Heart right ventricle (tissue), 16 donors: ENCODE data around the gene PTRHD1. TPM values are rescaled to one million over a fixed set of nuclear protein-coding genes. Genes with fewer than 3 reads are reported as not detected.

Experiments
- ATAC-seq, 8 donors: fragments of 200-7000 bp; cut with Tn5 transposase; one replicate each; pipeline ENCODE4 v1.9.1; 2020; ENCODE audit warnings: mild to moderate bottlenecking in 8 of 8, moderate library complexity in 8 of 8, moderate number of reproducible peaks in 1 of 8
- DNase-seq, 2 donors: peaks; one replicate each; pipeline ENCODE4 v3.0.0-alpha.2; 2020
- H3K27ac ChIP-seq, 10 donors: fragments of 200-600 bp; sonication (generic) in 2 of 10; one replicate each; pipeline versions ENCODE4 v1.5.0 to v1.8.0; 2020 to 2022; ENCODE audit warnings: mild to moderate bottlenecking in 3 of 10
- H3K27me3 ChIP-seq, 7 donors: fragments of 200-600 bp; one replicate each; pipeline ENCODE4 v1.8.0; 2021 to 2022; ENCODE audit warnings: mild to moderate bottlenecking in 2 of 7
- H3K36me3 ChIP-seq, 9 donors: fragments of 200-600 bp; sonication (generic) in 1 of 9; one replicate each; pipeline versions ENCODE4 v1.5.0 to v1.8.0; 2020 to 2022; ENCODE audit warnings: mild to moderate bottlenecking in 2 of 9
- H3K4me1 ChIP-seq, 9 donors: fragments of 200-600 bp; sonication (generic) in 1 of 9; one replicate each; pipeline versions ENCODE4 v1.5.0 to v1.8.0; 2020 to 2022; ENCODE audit warnings: mild to moderate bottlenecking in 4 of 9
- H3K4me3 ChIP-seq, 10 donors: fragments of 200-600 bp; sonication (generic) in 2 of 10; one replicate each; pipeline versions ENCODE4 v1.5.0 to v1.8.0; 2020 to 2022; ENCODE audit warnings: mild to moderate bottlenecking in 7 of 10, moderate library complexity in 2 of 10
- H3K9me3 ChIP-seq, 11 donors: fragments of 200-600 bp in 10 of 11; sonication (generic) in 2 of 11; one replicate each; pipeline versions ENCODE4 v1.5.0 to v1.8.0; 2013 to 2022; ENCODE audit warnings: mild to moderate bottlenecking in 2 of 11, control low read depth in 1 of 11, moderate library complexity in 1 of 11
- CTCF ChIP-seq, 9 donors: fragments of 200-600 bp; sonication (generic) in 2 of 9; IDR thresholded peaks; one replicate each; pipeline versions ENCODE4 v1.5.0 to v1.8.0; 2021 to 2022; ENCODE audit warnings: antibody characterized with exemption in 9 of 9, mild to moderate bottlenecking in 5 of 9, moderate library complexity in 1 of 9
- WGBS, 2 donors: extraction: QIAGEN DNeasy Blood & Tissue Kit; methylation state at CpG; one replicate each; pipeline ENCODE4 v1.1.7; 2013; ENCODE audit warnings: inconsistent platforms in 1 of 2; 5-methylcytosine and 5-hydroxymethylcytosine counted together
- intact Hi-C, 10 donors: fragments of 100-400 bp; cut with DNase I; formaldehyde crosslinking; loops; one replicate each; pipeline versions ENCODE4 v1.11.1 to v1.14.2; 2022
- polyA plus RNA-seq, 2 donors: library from polyadenylated mRNA; stranded (reverse); fragments of 200-250 nt; gene quantifications; one replicate each; pipeline ENCODE4 v1.2.3, GENCODE V29; 2013
- total RNA-seq, 10 donors: library from RNA; stranded (reverse); fragmentation: NEBNext Ultra II Directional in 3 of 10; extraction: Animal tissue kit (Norgen Biotek cat#: 25700) in 3 of 10; gene quantifications; one replicate each; pipeline versions ENCODE4 v1.2.1 to v1.2.4, GENCODE V29; 2021 to 2023
- donor health status: Arrhythmogenic right ventricular cardiomyopathy.
- donor health status: ischemic (EF 13 %, LVEDD 7.1; RV severe dilation, severe dysfunction).
- donor health status: healthy with polysubstance abuse.
- donor health status: DM: no; HTN: yes; CAD: no.
- donor health status: DM: no; HTN: no; CAD: no.
- donor health status: ischemic (EF 25% LVEDD 6.9; RV normal size, moderate dysfunction).
- donor health status: ischemic (EF 25% LVEDD 5.7; RV mildly dilated, moderate dysfunction).
- donor health status: healthy.
- donor health status: DM: yes; HTN: yes; CAD: no.
- donor health status: Ischemic cardiomyopathy.
- donor health status: ischemic (EF 35%, LVEDD 5.7; RV mildly dilated, moderate dysfunction).
- donor health status: nonischemic (EF 11% LVEDD 7.7; RV severe dilation, severe dysfunction).
- donor health status: DM: yes; HTN: yes; CAD: no.
- donor health status: PGD.
- donor health status: ischemic (EF 29% LVEDD 5.4; RV normal size, mild dysfunction).
- donor health status: nonischemic (EF 23%, LVEDD 6.1; RV moderate dilation, normal function).

The PTRHD1 gene
- total and polyA plus RNA-seq, 12 donors, result 19.6 to 38.8 (median 31.4) TPM

DNA sequence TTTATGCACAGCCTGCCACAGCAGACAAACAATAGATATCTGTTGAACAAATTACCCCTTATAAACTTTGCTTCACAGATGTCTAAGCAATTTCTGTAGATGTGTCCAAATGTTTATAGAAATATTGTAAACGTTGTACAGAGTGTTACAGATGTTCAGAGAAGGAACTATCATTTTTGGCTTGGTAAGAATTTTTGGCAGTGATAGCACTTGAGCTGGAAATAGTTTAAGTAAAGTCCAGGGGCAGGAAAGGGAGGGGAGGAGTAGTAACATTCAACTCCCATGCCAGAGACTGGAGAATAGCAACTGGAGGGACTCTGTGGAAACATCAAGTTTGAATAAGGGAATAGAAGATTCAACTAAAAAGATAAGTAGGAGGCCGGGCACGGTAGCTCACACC lies 4.4 kb downstream of the PTRHD1 start:
- Histone ChIP-seq H3K4me1 (peaks cover 0 to 18% (median 9%) of the 10 kb centered on the region in 9 donors), H3K36me3 (peaks cover 0 to 11% (median 0%) of the 10 kb centered on the region in 9 donors), H3K27me3 (no peaks in the 10 kb centered on the region), H3K27ac (no peak overlapping the region), H3K9me3 (no peaks in the 10 kb centered on the region), H3K4me3 (no peak overlapping the region)
- WGBS, 2 donors, result 45 to 51% methylated on average over 3 of the region's 3 CpGs
- intact Hi-C loops, result no loop called here
- TF ChIP-seq CTCF (IDR thresholded peaks at IDR 0.05), result no peak
- ATAC-seq (no peak), DNase-seq (no peak)

- Histone ChIP-seq H3K4me1 (peaks cover 0 to 13% (median 6%) of the 10 kb centered on the region in 9 donors), H3K36me3 (peaks cover 0 to 11% (median 0%) of the 10 kb centered on the region in 9 donors), H3K9me3 (no peaks in the 10 kb centered on the region), H3K27ac (no peak overlapping the region), H3K4me3 (no peak overlapping the region), H3K27me3 (no peaks in the 10 kb centered on the region)
- DNase-seq, result no peak
- intact Hi-C loops, result no loop called here
- TF ChIP-seq CTCF (IDR thresholded peaks at IDR 0.05), result no peak
- 59 to 62% methylated on average over 2 of the region's 2 CpGs for WGBS, 2 donors
- no peak for ATAC-seq
Measured at GRCh38 chr2:24787532-24787931, 5.7 kb downstream of the PTRHD1 start.

DNA sequence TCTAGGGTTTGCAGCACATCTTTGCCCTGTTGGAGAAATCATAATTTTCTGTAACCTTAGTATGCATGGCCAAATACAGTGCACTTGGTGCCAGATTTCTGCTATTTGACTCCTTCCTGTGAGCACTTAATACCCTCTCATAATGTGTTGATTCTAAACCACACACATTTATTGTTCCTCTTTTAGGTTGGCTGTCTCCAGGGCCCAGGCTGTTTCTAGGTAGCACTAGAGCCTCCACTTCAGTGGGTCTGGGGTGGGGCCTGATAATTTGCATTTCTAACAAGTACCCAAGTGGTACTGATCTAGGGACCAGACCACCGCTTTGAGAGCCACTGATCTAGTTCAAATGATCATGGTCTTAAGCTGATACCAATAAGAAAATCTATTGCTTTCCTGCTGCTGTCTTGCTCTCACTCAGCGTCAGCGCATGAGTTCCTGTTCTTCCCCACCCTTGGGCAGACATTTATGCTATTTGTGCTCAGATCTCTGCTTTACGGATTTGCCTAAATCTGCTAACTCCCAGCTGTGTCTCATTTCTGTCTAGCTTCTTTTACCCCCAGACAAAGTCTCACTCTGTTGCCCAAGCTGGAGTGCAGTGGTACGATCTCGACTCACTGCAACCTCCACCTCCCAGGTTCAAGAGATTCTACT lies 7.4 kb downstream of the PTRHD1 start:
- TF ChIP-seq CTCF (IDR thresholded peaks at IDR 0.05), result no peak
- peaks cover 0 to 11% (median 0%) of the 10 kb centered on the region in 9 donors for H3K36me3 ChIP-seq
- intact Hi-C loops, result no loop called here
- no peak overlapping the region for H3K4me3 ChIP-seq
- no peak overlapping the region for H3K27ac ChIP-seq
- DNase-seq (no peak), ATAC-seq (peak in 2 of 8 donors; percentile 20 to 41)
- H3K9me3 ChIP-seq, result no peaks in the 10 kb centered on the region
- H3K4me1 ChIP-seq, result peaks cover 0 to 10% (median 0%) of the 10 kb centered on the region in 9 donors
- 88 to 90% methylated on average over 6 of the region's 6 CpGs for WGBS, 2 donors
- no peaks in the 10 kb centered on the region for H3K27me3 ChIP-seq

GRCh38 chr2:24783641-24784040 lies 9.6 kb downstream of the PTRHD1 start:
- no peak for ATAC-seq
- Histone ChIP-seq H3K4me1 (peaks cover 0 to 8% (median 0%) of the 10 kb centered on the region in 9 donors), H3K4me3 (no peak overlapping the region), H3K9me3 (no peaks in the 10 kb centered on the region), H3K36me3 (peaks cover 0 to under 1% (median 0%) of the 10 kb centered on the region in 9 donors), H3K27me3 (no peaks in the 10 kb centered on the region), H3K27ac (no peak overlapping the region)
- TF ChIP-seq CTCF (IDR thresholded peaks at IDR 0.05), result no peak
- DNase-seq, result no peak
- 80 to 82% methylated on average over 3 of the region's 3 CpGs for WGBS, 2 donors
- intact Hi-C loops, result no loop called here
